Heart right ventricle (tissue), 16 donors: ENCODE results near the gene DPT. TPM values are rescaled to one million over a fixed set of nuclear protein-coding genes. Genes with fewer than 3 reads are reported as not detected.

Experiments
- ATAC-seq, 8 donors: fragments of 200-7000 bp; cut with Tn5 transposase; one replicate each; pipeline ENCODE4 v1.9.1; 2020; ENCODE audit warnings: mild to moderate bottlenecking in 8 of 8, moderate library complexity in 8 of 8, moderate number of reproducible peaks in 1 of 8
- DNase-seq, 2 donors: peaks; one replicate each; pipeline ENCODE4 v3.0.0-alpha.2; 2020
- H3K27ac ChIP-seq, 10 donors: fragments of 200-600 bp; sonication (generic) in 2 of 10; one replicate each; pipeline versions ENCODE4 v1.5.0 to v1.8.0; 2020 to 2022; ENCODE audit warnings: mild to moderate bottlenecking in 3 of 10
- H3K27me3 ChIP-seq, 7 donors: fragments of 200-600 bp; one replicate each; pipeline ENCODE4 v1.8.0; 2021 to 2022; ENCODE audit warnings: mild to moderate bottlenecking in 2 of 7
- H3K36me3 ChIP-seq, 9 donors: fragments of 200-600 bp; sonication (generic) in 1 of 9; one replicate each; pipeline versions ENCODE4 v1.5.0 to v1.8.0; 2020 to 2022; ENCODE audit warnings: mild to moderate bottlenecking in 2 of 9
- H3K4me1 ChIP-seq, 9 donors: fragments of 200-600 bp; sonication (generic) in 1 of 9; one replicate each; pipeline versions ENCODE4 v1.5.0 to v1.8.0; 2020 to 2022; ENCODE audit warnings: mild to moderate bottlenecking in 4 of 9
- H3K4me3 ChIP-seq, 10 donors: fragments of 200-600 bp; sonication (generic) in 2 of 10; one replicate each; pipeline versions ENCODE4 v1.5.0 to v1.8.0; 2020 to 2022; ENCODE audit warnings: mild to moderate bottlenecking in 7 of 10, moderate library complexity in 2 of 10
- H3K9me3 ChIP-seq, 11 donors: fragments of 200-600 bp in 10 of 11; sonication (generic) in 2 of 11; one replicate each; pipeline versions ENCODE4 v1.5.0 to v1.8.0; 2013 to 2022; ENCODE audit warnings: mild to moderate bottlenecking in 2 of 11, control low read depth in 1 of 11, moderate library complexity in 1 of 11
- CTCF ChIP-seq, 9 donors: fragments of 200-600 bp; sonication (generic) in 2 of 9; IDR thresholded peaks; one replicate each; pipeline versions ENCODE4 v1.5.0 to v1.8.0; 2021 to 2022; ENCODE audit warnings: antibody characterized with exemption in 9 of 9, mild to moderate bottlenecking in 5 of 9, moderate library complexity in 1 of 9
- WGBS, 2 donors: extraction: QIAGEN DNeasy Blood & Tissue Kit; methylation state at CpG; one replicate each; pipeline ENCODE4 v1.1.7; 2013; ENCODE audit warnings: inconsistent platforms in 1 of 2; 5-methylcytosine and 5-hydroxymethylcytosine counted together
- intact Hi-C, 10 donors: fragments of 100-400 bp; cut with DNase I; formaldehyde crosslinking; loops; one replicate each; pipeline versions ENCODE4 v1.11.1 to v1.14.2; 2022
- polyA plus RNA-seq, 2 donors: library from polyadenylated mRNA; stranded (reverse); fragments of 200-250 nt; gene quantifications; one replicate each; pipeline ENCODE4 v1.2.3, GENCODE V29; 2013
- total RNA-seq, 10 donors: library from RNA; stranded (reverse); fragmentation: NEBNext Ultra II Directional in 3 of 10; extraction: Animal tissue kit (Norgen Biotek cat#: 25700) in 3 of 10; gene quantifications; one replicate each; pipeline versions ENCODE4 v1.2.1 to v1.2.4, GENCODE V29; 2021 to 2023
- donor health status: Arrhythmogenic right ventricular cardiomyopathy.
- donor health status: ischemic (EF 13 %, LVEDD 7.1; RV severe dilation, severe dysfunction).
- donor health status: healthy with polysubstance abuse.
- donor health status: DM: no; HTN: yes; CAD: no.
- donor health status: DM: no; HTN: no; CAD: no.
- donor health status: ischemic (EF 25% LVEDD 6.9; RV normal size, moderate dysfunction).
- donor health status: ischemic (EF 25% LVEDD 5.7; RV mildly dilated, moderate dysfunction).
- donor health status: healthy.
- donor health status: DM: yes; HTN: yes; CAD: no.
- donor health status: Ischemic cardiomyopathy.
- donor health status: ischemic (EF 35%, LVEDD 5.7; RV mildly dilated, moderate dysfunction).
- donor health status: nonischemic (EF 11% LVEDD 7.7; RV severe dilation, severe dysfunction).
- donor health status: DM: yes; HTN: yes; CAD: no.
- donor health status: PGD.
- donor health status: ischemic (EF 29% LVEDD 5.4; RV normal size, mild dysfunction).
- donor health status: nonischemic (EF 23%, LVEDD 6.1; RV moderate dilation, normal function).

DPT gene
- total and polyA plus RNA-seq, 12 donors: 25.4 to 74.1 (median 39.3) TPM

- no peaks in the 10 kb centered on the region for H3K9me3 ChIP-seq
- no peak for TF ChIP-seq CTCF (IDR thresholded peaks at IDR 0.05)
- H3K36me3 ChIP-seq: no peaks in the 10 kb centered on the region
- no peak overlapping the region for H3K4me3 ChIP-seq
- intact Hi-C loops: loop anchor here in 2 of 10 donors (5.0 to 10.0 kb wide), 3 partner anchors 42 to 380 kb away; partner anchors contain the start of gene ATP1B1 (in 1 of the 2)
- ATAC-seq: no peak
- no peaks in the 10 kb centered on the region for H3K27me3 ChIP-seq
- 90 to 95% methylated on average over 2 of the region's 2 CpGs for WGBS, 2 donors
- peaks cover 0 to 30% (median 4%) of the 10 kb centered on the region in 9 donors for H3K4me1 ChIP-seq
- H3K27ac ChIP-seq: peak overlapping the region in 1 of 10 donors; percentile 73
- no peak for DNase-seq
These were observed 3.9 kb downstream of the DPT start for GRCh38 chr1:168725060-168725459.

- no peaks in the 10 kb centered on the region for H3K9me3 ChIP-seq
- H3K36me3 ChIP-seq: no peaks in the 10 kb centered on the region
- no peak for TF ChIP-seq CTCF (IDR thresholded peaks at IDR 0.05)
- H3K4me3 ChIP-seq: no peak overlapping the region
- DNase-seq: no peak
- no peaks in the 10 kb centered on the region for H3K27me3 ChIP-seq
- peak overlapping the region in 3 of 10 donors; percentile 2 to 19 (median 5) for H3K27ac ChIP-seq
- H3K4me1 ChIP-seq: peaks cover 0 to 31% (median 4%) of the 10 kb centered on the region in 9 donors
- 17 to 56% methylated on average over 1 of the region's 1 CpG for WGBS, 2 donors
- peak in 6 of 8 donors; percentile 23 to 88 (median 58) for ATAC-seq
- intact Hi-C loops: loop anchor here in 4 of 10 donors (5.0 to 10.0 kb wide), 4 partner anchors 44 to 384 kb away; partner anchors contain the start of gene ATP1B1 (in 2 of the 4)
These were observed 6.0 kb downstream of the DPT start for GRCh38 chr1:168723000-168723399.

GRCh38 chr1:168720839-168721238 lies 8.2 kb downstream of the DPT start:
- ATAC-seq: no peak
- intact Hi-C loops: loop anchor here in 4 of 10 donors (5.0 to 10.0 kb wide), 4 partner anchors 46 to 386 kb away; partner anchors contain the start of gene ATP1B1 (in 2 of the 4)
- Histone ChIP-seq H3K36me3 (no peaks in the 10 kb centered on the region), H3K27ac (no peak overlapping the region), H3K27me3 (no peaks in the 10 kb centered on the region), H3K9me3 (no peaks in the 10 kb centered on the region), H3K4me3 (no peak overlapping the region), H3K4me1 (peaks cover 0 to 35% (median 4%) of the 10 kb centered on the region in 9 donors)
- no peak for TF ChIP-seq CTCF (IDR thresholded peaks at IDR 0.05)
- no peak for DNase-seq

GRCh38 chr1:168719306-168720111 lies 9.5 kb downstream of the DPT start:
- H3K27me3 ChIP-seq: no peaks in the 10 kb centered on the region
- H3K4me3 ChIP-seq: no peak overlapping the region
- 89 to 92% methylated on average over 5 of the region's 5 CpGs for WGBS, 2 donors
- no peak for ATAC-seq
- peaks cover 0 to 35% (median 4%) of the 10 kb centered on the region in 9 donors for H3K4me1 ChIP-seq
- no peaks in the 10 kb centered on the region for H3K9me3 ChIP-seq
- H3K27ac ChIP-seq: peak overlapping the region in 1 of 10 donors; percentile 28
- no peaks in the 10 kb centered on the region for H3K36me3 ChIP-seq
- TF ChIP-seq CTCF (IDR thresholded peaks at IDR 0.05): no peak
- intact Hi-C loops: loop anchor here in 5 of 10 donors (5.0 to 10.0 kb wide), 6 partner anchors 48 to 388 kb away; partner anchors contain the start of gene ATP1B1 (in 3 of the 5)
- no peak for DNase-seq
